H54 (cell line): ENCODE results near the gene BPHL.
"Not testable (repeated sequence)": the region's sequence is repeated elsewhere in the genome, so short reads cannot be mapped to it uniquely, and the experiment has no call there.

Experiments used
- DNase-seq: peaks from one replicate; pipeline ENCODE4 v3.0.0; 2011; ENCODE audit warnings: low spot score, mixed read lengths; ENCODE audit not compliant: insufficient read length
- FAIRE-seq: peaks from 3 replicates; lab custom pipeline; 2011; peaks lifted over from hg19 to GRCh38; lab: Jason Lieb, UNC
- POLR2A ChIP-seq: IDR thresholded peaks from 2 replicates; pipeline ENCODE4 v1.6.1; 2011; ENCODE audit warnings: low read depth, mild to moderate bottlenecking, low read length

The BPHL gene

GRCh38 chr6:3136292-3137011 is 17.9 kb downstream of the BPHL start:
- FAIRE-seq (no peak), DNase-seq (no peak)
- TF ChIP-seq POLR2A = no peak

- TF ChIP-seq POLR2A = no peak
- DNase-seq (no peak), FAIRE-seq (no peak)
Observed at GRCh38 chr6:3137057-3137777, 18.7 kb downstream of the BPHL start.

- not testable (repeated sequence) for FAIRE-seq, DNase-seq
Observed at GRCh38 chr6:3137873-3138272, 19.4 kb downstream of the BPHL start.

DNA sequence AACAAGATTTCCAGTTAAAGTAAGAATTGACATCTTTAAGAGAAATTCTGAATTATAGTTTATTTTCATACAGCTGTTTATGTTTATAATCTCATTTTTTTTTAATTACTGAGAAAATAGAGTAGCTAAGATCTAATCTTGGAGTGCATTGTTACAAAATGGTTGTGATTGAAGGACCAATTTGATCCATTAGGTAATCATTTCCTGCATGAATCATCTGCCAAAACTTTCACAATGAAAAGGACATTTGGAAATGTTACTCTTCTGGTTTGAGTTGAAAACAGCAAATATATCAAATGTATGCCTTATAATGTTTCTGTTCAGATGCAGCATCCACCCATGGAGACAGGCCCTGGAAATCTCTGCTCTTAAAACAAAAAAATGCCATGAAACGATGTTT is 19.8 kb downstream of the BPHL start:
- DNase-seq (no peak), FAIRE-seq (no peak)
- no peak for TF ChIP-seq POLR2A

GRCh38 chr6:3139090-3139903 is 20.8 kb downstream of the BPHL start:
- no peak for FAIRE-seq
- no peak for TF ChIP-seq POLR2A

GRCh38 chr6:3140201-3140600 is 21.7 kb downstream of the BPHL start:
- FAIRE-seq (no peak), DNase-seq (no peak)
- no peak for TF ChIP-seq POLR2A

More at GRCh38 chr6:3139090-3139903, 20.8 kb downstream of the BPHL start:
- no peak for DNase-seq

DNA sequence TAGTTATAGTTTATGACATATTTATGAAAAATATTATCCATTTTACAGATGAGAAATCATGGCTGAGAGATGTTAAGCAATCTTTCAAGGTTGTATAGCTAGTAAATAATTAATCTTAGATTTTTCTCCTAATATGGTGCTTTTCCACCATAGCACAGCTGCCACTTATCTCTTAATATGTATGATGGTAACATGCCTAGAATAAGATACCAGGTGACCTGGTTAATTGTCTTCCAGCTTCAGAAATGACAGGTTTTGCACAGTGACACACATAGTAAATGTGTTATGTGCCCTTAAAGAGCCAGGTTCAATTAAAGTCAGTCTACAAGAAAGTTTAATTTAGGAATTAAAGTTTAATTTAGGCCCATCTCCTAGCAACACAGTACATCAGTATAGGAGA is 24.0 kb downstream of the BPHL start:
- FAIRE-seq (no peak), DNase-seq (no peak)
- TF ChIP-seq POLR2A = no peak

DNA sequence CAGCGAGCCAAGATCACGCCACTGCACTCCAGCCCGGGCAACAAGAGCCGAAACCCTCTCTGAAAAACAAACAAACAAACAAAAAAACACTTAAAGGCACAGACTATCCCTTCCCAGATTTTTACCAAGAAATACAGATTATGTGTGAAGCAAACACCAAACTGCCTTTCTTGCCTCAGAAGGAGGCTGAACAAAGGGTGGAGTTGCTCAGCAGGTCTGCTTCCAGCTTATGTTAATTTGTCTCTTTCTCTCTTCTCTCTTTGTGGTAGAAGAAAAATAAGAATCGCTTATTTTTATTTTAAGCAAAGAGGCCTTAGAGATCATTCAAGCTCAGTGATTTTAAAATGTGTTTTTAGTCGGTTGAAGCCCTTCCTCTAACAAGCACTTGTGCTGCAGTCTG is 24.6 kb downstream of the BPHL start:
- TF ChIP-seq POLR2A = no peak
- no peak for FAIRE-seq
- DNase-seq = no peak

GRCh38 chr6:3144571-3144970 is 26.1 kb downstream of the BPHL start:
- no peak for FAIRE-seq
- no peak for DNase-seq
- no peak for TF ChIP-seq POLR2A

GRCh38 chr6:3147914-3148757 is 29.6 kb downstream of the BPHL start:
- TF ChIP-seq POLR2A = no peak
- FAIRE-seq (no peak), DNase-seq (no peak)

GRCh38 chr6:3151691-3152090 is 33.2 kb downstream of the BPHL start:
- no peak for TF ChIP-seq POLR2A
- FAIRE-seq = no peak

DNA sequence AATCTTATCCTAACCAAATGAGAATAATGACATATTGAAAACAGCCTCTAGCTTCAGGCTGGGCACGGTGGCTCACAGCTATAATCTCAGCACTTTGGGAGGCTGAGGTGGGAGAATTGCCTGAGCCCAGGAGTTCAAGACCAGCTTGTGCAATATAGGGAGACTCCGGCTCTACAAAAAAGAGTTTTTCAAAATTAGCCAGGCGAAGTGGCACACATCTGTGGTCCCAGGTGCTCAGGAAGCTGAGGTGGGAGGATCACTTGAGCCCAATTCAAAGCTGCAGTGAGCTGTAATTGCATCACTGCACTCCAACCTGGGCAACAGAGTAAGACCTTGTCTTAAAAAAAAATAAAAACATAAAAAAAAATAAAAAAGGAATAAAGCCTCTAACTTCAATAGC is 34.2 kb downstream of the BPHL start:
- FAIRE-seq = no peak
- no peak for DNase-seq
- TF ChIP-seq POLR2A = no peak

More at GRCh38 chr6:3151691-3152090, 33.2 kb downstream of the BPHL start:
- no peak for DNase-seq

- DNase-seq, FAIRE-seq: not testable (repeated sequence)
Observed at GRCh38 chr6:3155416-3155815, 36.9 kb downstream of the BPHL start.

GRCh38 chr6:3156184-3157130 is 37.9 kb downstream of the BPHL start:
- not testable (repeated sequence) for FAIRE-seq, DNase-seq
